GM12891 (cell line): ENCODE measurements around the gene ROBO3.

ENCODE experiments used
- DNase-seq: peaks from one replicate; pipeline ENCODE4 v3.0.0; 2011; ENCODE audit warnings: low spot score; ENCODE audit not compliant: insufficient read length
- FAIRE-seq: peaks from 2 replicates; lab custom pipeline; 2011; peaks lifted over from hg19 to GRCh38; lab: Jason Lieb, UNC
- PAX5 ChIP-seq: IDR thresholded peaks from 2 replicates; pipeline ENCODE4 v1.6.1; 2011; ENCODE audit warnings: low read length, moderate library complexity, mild to moderate bottlenecking; ENCODE audit not compliant: insufficient read depth, severe bottlenecking
- POLR2A ChIP-seq: IDR thresholded peaks from 2 replicates; pipeline ENCODE4 v1.6.1; 2011; ENCODE audit warnings: low read depth, low read length, control low read depth
- POLR2AphosphoS5 ChIP-seq: IDR thresholded peaks from 2 replicates; pipeline ENCODE4 v1.6.1; 2011; ENCODE audit warnings: low read depth, low read length, control low read depth
- POU2F2 ChIP-seq: IDR thresholded peaks from 2 replicates; pipeline ENCODE4 v1.6.1; 2011; ENCODE audit warnings: low read depth, mild to moderate bottlenecking, control low read depth, low read length, moderate library complexity
- SPI1 ChIP-seq: IDR thresholded peaks from 2 replicates; pipeline ENCODE4 v1.6.1; 2011; ENCODE audit warnings: low read depth, low read length, control low read depth
- TAF1 ChIP-seq: IDR thresholded peaks from 2 replicates; pipeline ENCODE4 v1.6.1; 2011; ENCODE audit warnings: low read depth, low read length, control low read depth

Gene ROBO3

DNA sequence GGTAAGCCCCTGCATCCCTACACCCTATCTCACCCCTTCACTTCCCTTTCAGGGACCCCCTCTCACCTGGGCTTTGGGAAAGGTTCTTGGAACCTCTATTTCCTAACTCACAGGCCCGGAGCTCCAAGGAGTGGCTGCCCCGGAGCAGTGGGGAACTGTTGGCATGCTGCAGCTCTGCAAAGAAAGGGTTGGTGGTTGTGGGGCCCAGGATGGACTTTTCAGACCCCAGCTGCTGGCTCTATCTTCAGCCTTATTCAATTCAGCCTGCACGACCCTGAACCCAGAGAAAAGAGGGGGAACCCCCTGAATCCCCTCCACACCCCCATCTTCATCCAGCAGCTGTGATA lies 22.4 kb downstream of the ROBO3 start:
- TF ChIP-seq POLR2AphosphoS5 (no peak), PAX5 (no peak), POU2F2 (no peak), SPI1 (no peak), POLR2A (no peak), TAF1 (no peak)
- FAIRE-seq: no peak
- no peak for DNase-seq

DNA sequence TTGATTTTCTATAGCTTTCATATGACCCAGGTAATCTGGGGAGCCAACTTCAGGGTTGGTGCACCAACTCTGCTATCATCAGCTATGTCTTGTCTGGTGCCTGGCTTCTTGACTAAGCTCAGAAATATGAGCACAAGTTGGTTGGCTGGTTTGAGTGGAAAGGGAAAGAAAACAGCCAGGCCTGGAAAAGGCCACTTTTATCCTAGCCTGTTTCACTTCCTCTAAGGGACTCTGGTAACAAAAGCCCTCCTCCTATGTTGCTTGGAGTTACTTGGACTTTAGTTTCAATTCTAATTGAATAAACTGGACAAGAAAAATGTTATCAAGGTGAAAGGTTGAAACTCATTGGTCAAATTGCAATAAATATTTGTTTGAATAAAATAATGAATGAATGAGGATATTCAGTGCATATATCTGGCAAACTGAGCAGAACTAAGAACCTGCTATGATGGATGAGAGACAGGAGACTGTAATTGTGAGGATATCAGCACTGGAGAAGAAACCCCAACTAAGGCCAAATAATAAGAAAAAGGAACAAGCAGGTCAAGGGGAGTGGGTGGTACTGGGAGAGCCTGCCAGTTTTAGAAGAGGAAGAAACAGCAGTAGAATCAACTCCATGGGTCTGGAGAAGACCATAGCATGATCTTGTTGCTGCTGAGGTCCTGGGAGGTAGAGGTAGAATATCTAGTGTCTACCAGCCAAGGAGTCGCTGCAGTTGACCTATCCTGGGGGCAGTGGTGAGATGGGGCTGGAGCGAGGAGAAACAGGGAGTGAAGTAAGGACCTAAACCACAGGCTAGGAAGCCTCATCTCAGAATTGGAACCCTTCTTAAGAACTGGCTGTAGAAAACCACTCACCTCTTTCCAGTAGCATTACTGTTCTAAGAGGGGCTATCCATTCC lies 24.2 kb downstream of the ROBO3 start:
- DNase-seq (no peak), FAIRE-seq (no peak)
- TF ChIP-seq POLR2AphosphoS5 (no peak), SPI1 (peak; percentile 32; the same call in 1 of the 2 replicates)

GRCh38 chr11:124890151-124890550 lies 24.9 kb downstream of the ROBO3 start:
- no peak for TF ChIP-seq TAF1
- DNase-seq: no peak
- FAIRE-seq: no peak

DNA sequence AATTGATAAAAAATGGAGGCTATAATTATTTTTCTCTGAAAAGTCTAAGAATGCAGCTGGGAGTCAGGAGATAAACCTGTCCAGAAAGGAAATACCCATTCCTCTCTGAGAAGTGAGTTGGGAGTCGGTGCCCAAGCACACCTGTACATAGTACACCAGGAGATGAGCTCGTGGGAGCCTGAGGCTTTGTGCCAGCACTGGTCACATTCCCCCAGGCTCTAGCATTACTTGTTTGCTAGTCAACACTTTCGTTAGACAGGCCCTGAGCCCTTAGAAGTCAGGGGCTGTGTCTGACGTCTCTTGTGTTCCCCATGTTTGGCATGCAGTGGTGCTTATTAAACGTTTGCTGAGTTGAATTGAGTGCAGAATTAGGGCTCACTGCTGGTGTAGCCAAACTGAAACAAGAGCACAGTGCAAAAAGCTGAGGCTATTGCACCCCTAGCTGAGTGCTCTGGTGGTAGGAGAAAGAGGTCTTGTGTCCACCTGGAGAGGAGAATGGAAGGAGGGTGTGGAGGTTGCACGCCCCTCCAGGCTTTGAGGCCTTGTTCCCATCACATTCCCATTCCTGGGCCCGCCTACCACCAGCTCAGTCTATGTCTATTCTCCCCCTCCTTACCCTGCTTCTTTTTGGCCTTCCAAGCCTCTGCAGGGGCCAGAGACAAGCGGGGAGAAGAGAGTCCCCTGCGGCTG lies 25.6 kb downstream of the ROBO3 start:
- FAIRE-seq (no peak), DNase-seq (no peak)
- TF ChIP-seq SPI1 (no peak), POU2F2 (no peak), TAF1 (no peak), PAX5 (no peak), POLR2AphosphoS5 (no peak), POLR2A (no peak)

DNA sequence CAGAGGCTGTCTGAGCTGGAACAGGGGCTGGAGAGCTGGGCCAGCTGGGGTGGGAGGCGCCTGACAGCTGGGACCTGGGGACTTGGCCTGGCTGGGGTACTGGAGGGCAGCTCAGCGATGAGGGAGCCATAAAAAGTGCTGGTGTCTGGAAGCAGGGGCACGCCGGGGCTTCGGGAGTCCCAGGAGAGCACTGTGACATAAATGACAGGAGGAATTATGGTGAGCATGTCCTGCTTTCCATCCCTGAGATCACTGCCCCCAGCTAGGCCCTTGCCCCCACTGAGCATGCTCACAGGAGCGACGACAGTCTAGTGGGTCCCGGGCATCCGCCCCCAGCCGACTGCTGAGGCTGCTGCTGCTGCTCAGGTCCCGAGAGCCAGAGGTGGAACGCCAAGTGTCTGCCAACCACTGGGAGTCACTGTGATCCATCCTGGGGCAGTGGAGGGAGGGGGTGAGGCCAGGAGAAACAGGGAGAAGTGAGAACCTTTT lies 26.2 kb downstream of the ROBO3 start:
- FAIRE-seq (no peak), DNase-seq (no peak)
- TF ChIP-seq SPI1 (no peak), POU2F2 (no peak), POLR2AphosphoS5 (no peak), PAX5 (no peak), POLR2A (no peak), TAF1 (no peak)

- FAIRE-seq (no peak), DNase-seq (no peak)
- TF ChIP-seq TAF1 (no peak), SPI1 (no peak), POU2F2 (no peak), POLR2A (no peak), PAX5 (no peak), POLR2AphosphoS5 (no peak)
Observed at GRCh38 chr11:124892146-124892545, 26.9 kb downstream of the ROBO3 start.

- FAIRE-seq: no peak
- peak; percentile 2 for DNase-seq
- TF ChIP-seq POLR2A: no peak
- no peak for TF ChIP-seq TAF1
Observed at GRCh38 chr11:124892750-124893454, 27.7 kb downstream of the ROBO3 start.

GRCh38 chr11:124893781-124894401 lies 28.7 kb downstream of the ROBO3 start:
- no peak for DNase-seq
- FAIRE-seq: no peak
- TF ChIP-seq PAX5 (no peak), POLR2AphosphoS5 (no peak), SPI1 (no peak), POLR2A (no peak), TAF1 (no peak), POU2F2 (no peak)

DNA sequence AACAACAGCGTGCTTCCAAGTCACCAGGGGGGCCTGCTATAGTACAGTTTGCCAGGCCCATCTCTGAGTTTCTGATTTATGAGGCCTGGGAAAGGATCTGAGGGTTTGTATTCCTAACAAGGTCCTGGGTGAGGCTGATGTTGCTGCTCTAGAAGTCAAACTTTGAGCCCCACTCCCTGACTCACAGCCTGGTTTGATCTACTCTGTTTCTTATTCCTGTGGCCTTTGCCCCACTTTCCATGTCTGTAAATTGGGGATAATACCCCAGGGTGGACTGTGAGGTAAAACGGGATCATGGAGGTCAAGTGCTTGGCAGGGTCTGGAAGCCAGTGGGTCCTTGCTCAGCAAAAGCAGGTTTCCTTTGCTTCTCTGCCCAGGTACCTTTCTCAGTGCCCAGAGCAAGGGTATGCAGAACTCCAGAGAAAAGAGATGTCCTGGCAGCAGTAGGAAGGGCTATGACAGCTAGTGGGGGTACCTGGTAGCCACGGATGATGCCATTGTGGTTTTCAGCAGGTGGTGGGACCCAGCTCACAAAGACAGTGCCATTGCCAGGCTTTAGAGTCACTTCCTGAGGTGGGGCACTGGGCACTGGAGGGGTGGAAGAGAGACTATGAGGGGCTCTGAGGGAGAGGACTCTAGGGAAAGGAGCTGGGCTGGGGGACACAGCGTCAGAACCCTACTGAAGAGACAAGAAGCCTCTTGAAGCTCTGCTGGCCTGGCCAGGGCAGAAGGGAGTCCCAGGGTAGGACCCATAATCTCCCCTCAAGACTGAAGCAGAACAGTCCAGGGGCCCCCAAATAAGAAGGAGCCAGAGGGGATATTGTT lies 29.6 kb downstream of the ROBO3 start:
- TF ChIP-seq POLR2A (no peak), POLR2AphosphoS5 (no peak), TAF1 (no peak), PAX5 (no peak), SPI1 (no peak), POU2F2 (no peak)
- DNase-seq: no peak
- FAIRE-seq: no peak
